IMR-90 (cell line): Measurements from ENCODE around the gene GSS.

ENCODE experiments used
- CEBPB ChIP-seq: IDR thresholded peaks from 2 replicates; pipeline ENCODE4 v1.6.1; 2012; ENCODE audit warnings: low read depth, low read length, improper control_type of control experiment
- CHD1 ChIP-seq: IDR thresholded peaks from 2 replicates; pipeline ENCODE4 v1.6.1; 2012; ENCODE audit warnings: low read depth, low read length, improper control_type of control experiment
- MAFK ChIP-seq: IDR thresholded peaks from 2 replicates; pipeline ENCODE4 v1.6.1; 2012; ENCODE audit warnings: low read depth, low read length, improper control_type of control experiment
- MAZ ChIP-seq: IDR thresholded peaks from 2 replicates; pipeline ENCODE4 v1.6.1; 2012; ENCODE audit warnings: low read depth, mild to moderate bottlenecking, low read length, improper control_type of control experiment, moderate library complexity, borderline replicate concordance
- POLR2A ChIP-seq: IDR thresholded peaks from 2 replicates; pipeline ENCODE4 v1.6.1; 2012; ENCODE audit warnings: mild to moderate bottlenecking, low read depth, low read length
- RCOR1 ChIP-seq: IDR thresholded peaks from 2 replicates; pipeline ENCODE4 v1.6.1; 2012; ENCODE audit warnings: mild to moderate bottlenecking, low read length, improper control_type of control experiment; ENCODE audit not compliant: insufficient replicate concordance
- RFX5 ChIP-seq: IDR thresholded peaks from 2 replicates; pipeline ENCODE4 v1.8.0; 2012; ENCODE audit warnings: low read depth, mild to moderate bottlenecking, low read length, moderate library complexity
- SMC3 ChIP-seq: fragments of 150-350 bp; IDR thresholded peaks from 2 replicates; pipeline ENCODE4 v1.6.1; 2016; ENCODE audit warnings: low read depth, mild to moderate bottlenecking, antibody characterized with exemption, low read length, moderate library complexity
- TF ChIP-seq, protein P1 (sequence below): conservative IDR thresholded peaks from 2 replicates; pipeline ENCODE4 v1.5.1; 2012; ENCODE audit warnings: mild to moderate bottlenecking, low read depth, low read length, improper control_type of control experiment
- TF ChIP-seq, protein P2 (sequence below): fragments of 150-350 bp; IDR thresholded peaks from 2 replicates; pipeline ENCODE4 v1.6.1; 2016; ENCODE audit warnings: low read depth, mild to moderate bottlenecking, low read length, moderate library complexity, borderline replicate concordance

DNA sequence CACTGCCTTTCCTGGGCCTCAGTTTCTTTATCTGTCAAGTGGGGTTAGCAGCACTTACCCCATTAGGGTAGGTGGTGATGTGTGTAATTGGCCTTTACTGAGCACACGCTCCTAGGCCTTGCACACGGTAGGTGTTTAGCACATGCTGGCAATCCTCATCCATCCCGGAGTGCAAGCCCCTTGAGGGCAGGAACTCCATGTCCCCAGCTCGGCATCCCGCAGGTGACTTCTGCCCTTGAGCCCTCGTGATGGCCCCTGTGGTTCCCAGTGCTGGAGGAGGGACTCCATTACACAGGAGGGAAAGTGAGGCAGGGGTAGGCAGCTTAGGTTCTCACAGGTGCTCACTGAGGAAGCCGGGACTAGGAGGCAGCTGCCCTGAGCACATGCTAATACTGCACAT is 40.1 kb upstream of the GSS start:
- no peak for TF ChIP-seq CEBPB
- TF ChIP-seq CHD1 = no peak
- TF ChIP-seq, protein P1, sequence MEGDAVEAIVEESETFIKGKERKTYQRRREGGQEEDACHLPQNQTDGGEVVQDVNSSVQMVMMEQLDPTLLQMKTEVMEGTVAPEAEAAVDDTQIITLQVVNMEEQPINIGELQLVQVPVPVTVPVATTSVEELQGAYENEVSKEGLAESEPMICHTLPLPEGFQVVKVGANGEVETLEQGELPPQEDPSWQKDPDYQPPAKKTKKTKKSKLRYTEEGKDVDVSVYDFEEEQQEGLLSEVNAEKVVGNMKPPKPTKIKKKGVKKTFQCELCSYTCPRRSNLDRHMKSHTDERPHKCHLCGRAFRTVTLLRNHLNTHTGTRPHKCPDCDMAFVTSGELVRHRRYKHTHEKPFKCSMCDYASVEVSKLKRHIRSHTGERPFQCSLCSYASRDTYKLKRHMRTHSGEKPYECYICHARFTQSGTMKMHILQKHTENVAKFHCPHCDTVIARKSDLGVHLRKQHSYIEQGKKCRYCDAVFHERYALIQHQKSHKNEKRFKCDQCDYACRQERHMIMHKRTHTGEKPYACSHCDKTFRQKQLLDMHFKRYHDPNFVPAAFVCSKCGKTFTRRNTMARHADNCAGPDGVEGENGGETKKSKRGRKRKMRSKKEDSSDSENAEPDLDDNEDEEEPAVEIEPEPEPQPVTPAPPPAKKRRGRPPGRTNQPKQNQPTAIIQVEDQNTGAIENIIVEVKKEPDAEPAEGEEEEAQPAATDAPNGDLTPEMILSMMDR = no peak
- TF ChIP-seq MAFK = no peak
- TF ChIP-seq RCOR1 = no peak
- TF ChIP-seq, protein P2, sequence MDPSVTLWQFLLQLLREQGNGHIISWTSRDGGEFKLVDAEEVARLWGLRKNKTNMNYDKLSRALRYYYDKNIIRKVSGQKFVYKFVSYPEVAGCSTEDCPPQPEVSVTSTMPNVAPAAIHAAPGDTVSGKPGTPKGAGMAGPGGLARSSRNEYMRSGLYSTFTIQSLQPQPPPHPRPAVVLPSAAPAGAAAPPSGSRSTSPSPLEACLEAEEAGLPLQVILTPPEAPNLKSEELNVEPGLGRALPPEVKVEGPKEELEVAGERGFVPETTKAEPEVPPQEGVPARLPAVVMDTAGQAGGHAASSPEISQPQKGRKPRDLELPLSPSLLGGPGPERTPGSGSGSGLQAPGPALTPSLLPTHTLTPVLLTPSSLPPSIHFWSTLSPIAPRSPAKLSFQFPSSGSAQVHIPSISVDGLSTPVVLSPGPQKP = no peak
- no peak for TF ChIP-seq SMC3
- no peak for TF ChIP-seq POLR2A
- no peak for TF ChIP-seq RFX5
- TF ChIP-seq MAZ = no peak
